BE2C (cell line): Measurements from ENCODE around the gene ARHGEF17.

Experiments
- DNase-seq: peaks from one replicate; pipeline ENCODE4 v3.0.0-alpha.2; 2020
- H3K27me3 ChIP-seq: fragments of 250-450 bp; sonication (Bioruptor Pico); 2 replicates; pipeline ENCODE4 v1.5.1; 2020; ENCODE audit warnings: mild to moderate bottlenecking
- H3K36me3 ChIP-seq: fragments of 250-450 bp; sonication (Bioruptor Pico); 2 replicates; pipeline ENCODE4 v1.5.1; 2020; ENCODE audit warnings: mild to moderate bottlenecking
- H3K4me1 ChIP-seq: fragments of 250-450 bp; sonication (Bioruptor Pico); 2 replicates; pipeline ENCODE4 v1.5.1; 2020
- H3K4me3 ChIP-seq: 2 replicates; pipeline ENCODE4 v1.5.1; 2011; ENCODE audit warnings: low read depth, low read length
- H3K9me3 ChIP-seq: fragments of 250-450 bp; sonication (Bioruptor Pico); 2 replicates; pipeline ENCODE4 v1.5.1; 2020
- TF ChIP-seq, protein P1 (sequence below): IDR thresholded peaks from 2 replicates; pipeline ENCODE4 v1.5.1; 2012; ENCODE audit warnings: mild to moderate bottlenecking, low read depth, low read length

Gene ARHGEF17

DNA sequence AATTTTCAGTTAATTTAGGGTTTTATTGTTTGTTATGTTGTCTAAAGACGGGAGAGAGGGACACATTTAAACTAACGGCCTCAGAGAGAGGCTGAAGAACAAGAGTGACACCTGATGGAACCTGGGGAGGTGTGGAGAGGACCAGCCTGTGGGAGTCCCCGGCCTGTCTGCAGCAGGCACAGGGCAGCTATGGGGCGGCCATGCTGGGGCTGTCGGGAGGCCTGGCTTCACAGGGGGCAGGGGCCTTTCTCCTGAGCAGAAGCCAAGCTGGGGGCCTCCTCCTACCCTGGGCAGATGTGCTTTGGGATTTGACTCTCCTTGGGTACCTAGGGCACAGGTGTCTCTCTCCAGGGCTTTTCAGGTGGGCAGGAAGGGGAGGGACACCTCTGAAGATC, 90.1 kb downstream of the ARHGEF17 start:
- no peaks in the 10 kb centered on the region for H3K36me3 ChIP-seq
- no peaks in the 10 kb centered on the region for H3K4me1 ChIP-seq
- no peaks in the 10 kb centered on the region for H3K27me3 ChIP-seq
- TF ChIP-seq, protein P1, sequence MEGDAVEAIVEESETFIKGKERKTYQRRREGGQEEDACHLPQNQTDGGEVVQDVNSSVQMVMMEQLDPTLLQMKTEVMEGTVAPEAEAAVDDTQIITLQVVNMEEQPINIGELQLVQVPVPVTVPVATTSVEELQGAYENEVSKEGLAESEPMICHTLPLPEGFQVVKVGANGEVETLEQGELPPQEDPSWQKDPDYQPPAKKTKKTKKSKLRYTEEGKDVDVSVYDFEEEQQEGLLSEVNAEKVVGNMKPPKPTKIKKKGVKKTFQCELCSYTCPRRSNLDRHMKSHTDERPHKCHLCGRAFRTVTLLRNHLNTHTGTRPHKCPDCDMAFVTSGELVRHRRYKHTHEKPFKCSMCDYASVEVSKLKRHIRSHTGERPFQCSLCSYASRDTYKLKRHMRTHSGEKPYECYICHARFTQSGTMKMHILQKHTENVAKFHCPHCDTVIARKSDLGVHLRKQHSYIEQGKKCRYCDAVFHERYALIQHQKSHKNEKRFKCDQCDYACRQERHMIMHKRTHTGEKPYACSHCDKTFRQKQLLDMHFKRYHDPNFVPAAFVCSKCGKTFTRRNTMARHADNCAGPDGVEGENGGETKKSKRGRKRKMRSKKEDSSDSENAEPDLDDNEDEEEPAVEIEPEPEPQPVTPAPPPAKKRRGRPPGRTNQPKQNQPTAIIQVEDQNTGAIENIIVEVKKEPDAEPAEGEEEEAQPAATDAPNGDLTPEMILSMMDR = no peak
- no peaks in the 10 kb centered on the region for H3K9me3 ChIP-seq
- H3K4me3 ChIP-seq = no peak overlapping the region
- no peak for DNase-seq

DNA sequence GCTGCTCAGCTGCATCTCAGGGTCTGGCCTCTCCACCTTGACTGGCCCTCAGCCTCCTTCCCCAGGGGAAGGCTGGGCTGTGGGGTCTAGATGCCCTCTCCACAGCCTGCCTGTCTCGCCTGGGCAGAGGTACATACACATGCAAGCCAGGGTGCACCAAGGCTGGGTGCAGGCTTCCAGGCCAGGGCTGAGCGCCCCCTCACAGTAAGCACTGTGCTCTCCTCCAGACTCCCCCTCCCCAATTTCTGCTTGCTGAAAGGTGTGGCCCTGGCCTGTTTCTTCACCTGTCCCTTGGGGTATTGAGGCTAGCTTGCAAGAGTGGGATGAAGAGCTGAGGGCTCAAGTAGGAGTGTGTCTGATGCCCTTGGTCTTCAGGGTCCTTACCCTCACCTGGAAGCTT, 90.6 kb downstream of the ARHGEF17 start:
- no peak for DNase-seq
- H3K9me3 ChIP-seq = no peaks in the 10 kb centered on the region
- no peaks in the 10 kb centered on the region for H3K4me1 ChIP-seq
- no peaks in the 10 kb centered on the region for H3K27me3 ChIP-seq
- TF ChIP-seq, protein P1 = no peak
- no peaks in the 10 kb centered on the region for H3K36me3 ChIP-seq
- H3K4me3 ChIP-seq = no peak overlapping the region

DNA sequence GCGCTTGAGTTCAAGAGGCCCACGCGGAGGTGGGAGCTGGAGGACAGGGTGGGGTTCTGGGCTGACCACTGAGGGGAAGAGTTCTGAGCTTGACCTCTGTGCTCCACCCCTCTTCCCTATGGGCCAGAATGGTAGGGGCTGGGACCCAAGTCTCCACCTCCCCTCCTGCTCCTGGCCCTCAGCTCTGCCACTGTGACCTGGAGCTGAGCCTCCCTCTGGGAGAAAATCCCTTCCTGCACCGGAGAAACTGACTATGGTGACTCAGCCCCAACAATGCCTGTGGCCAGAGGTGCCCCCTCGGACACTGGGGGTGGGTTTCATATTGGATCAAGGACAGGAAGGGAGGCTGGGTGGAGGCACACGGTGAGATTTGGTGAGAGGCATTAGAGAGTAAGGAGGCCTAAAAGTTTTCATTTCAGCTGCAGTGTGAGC, 91.1 kb downstream of the ARHGEF17 start:
- Histone ChIP-seq H3K9me3 (no peaks in the 10 kb centered on the region), H3K36me3 (no peaks in the 10 kb centered on the region), H3K27me3 (no peaks in the 10 kb centered on the region), H3K4me1 (no peaks in the 10 kb centered on the region), H3K4me3 (no peak overlapping the region)
- TF ChIP-seq, protein P1 = no peak
- DNase-seq = no peak

DNA sequence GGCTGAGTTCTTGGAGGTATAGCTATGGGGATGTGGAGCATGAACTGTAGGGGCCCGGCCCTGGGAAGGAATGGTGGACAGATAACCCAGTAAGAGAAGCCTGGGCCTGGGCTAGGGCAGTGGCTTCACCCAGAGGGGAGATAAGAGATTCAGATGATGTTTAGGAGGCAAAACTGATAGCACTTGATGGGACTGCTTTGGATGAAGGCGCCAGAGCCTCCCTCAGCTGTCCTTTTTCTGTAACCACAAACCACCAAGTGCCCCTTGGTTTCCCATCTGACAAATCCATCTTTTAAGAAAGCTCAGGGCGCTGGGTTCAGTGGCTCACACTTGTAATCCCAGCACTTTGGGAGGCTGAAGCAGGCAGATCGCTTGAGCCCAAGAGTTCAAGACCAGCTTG, 91.6 kb downstream of the ARHGEF17 start:
- H3K36me3 ChIP-seq = no peaks in the 10 kb centered on the region
- no peak for DNase-seq
- H3K4me1 ChIP-seq = no peaks in the 10 kb centered on the region
- no peaks in the 10 kb centered on the region for H3K27me3 ChIP-seq
- TF ChIP-seq, protein P1 = no peak
- no peaks in the 10 kb centered on the region for H3K9me3 ChIP-seq
- no peak overlapping the region for H3K4me3 ChIP-seq

DNA sequence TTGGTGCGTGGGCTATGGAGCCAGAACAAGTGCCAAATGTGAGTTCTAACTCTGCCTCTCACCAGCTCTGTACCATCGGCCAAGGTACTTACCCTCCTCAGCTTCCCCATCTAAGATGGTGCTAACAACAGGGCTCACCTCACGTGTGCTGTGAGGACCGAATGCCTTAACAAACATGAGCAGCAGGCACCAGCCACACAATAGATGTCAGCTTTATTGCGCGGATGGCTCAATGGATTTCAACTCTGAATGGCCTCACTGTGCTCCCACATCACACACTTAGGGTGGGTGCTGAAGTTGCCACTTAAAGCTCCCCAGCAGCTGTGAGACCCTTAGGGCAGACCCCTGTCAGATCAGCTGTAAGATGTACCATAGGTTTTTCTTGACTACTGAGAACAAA, 92.2 kb downstream of the ARHGEF17 start:
- Histone ChIP-seq H3K4me1 (no peaks in the 10 kb centered on the region), H3K27me3 (no peaks in the 10 kb centered on the region), H3K36me3 (no peaks in the 10 kb centered on the region), H3K9me3 (no peaks in the 10 kb centered on the region), H3K4me3 (no peak overlapping the region)
- TF ChIP-seq, protein P1 = no peak
- no peak for DNase-seq

DNA sequence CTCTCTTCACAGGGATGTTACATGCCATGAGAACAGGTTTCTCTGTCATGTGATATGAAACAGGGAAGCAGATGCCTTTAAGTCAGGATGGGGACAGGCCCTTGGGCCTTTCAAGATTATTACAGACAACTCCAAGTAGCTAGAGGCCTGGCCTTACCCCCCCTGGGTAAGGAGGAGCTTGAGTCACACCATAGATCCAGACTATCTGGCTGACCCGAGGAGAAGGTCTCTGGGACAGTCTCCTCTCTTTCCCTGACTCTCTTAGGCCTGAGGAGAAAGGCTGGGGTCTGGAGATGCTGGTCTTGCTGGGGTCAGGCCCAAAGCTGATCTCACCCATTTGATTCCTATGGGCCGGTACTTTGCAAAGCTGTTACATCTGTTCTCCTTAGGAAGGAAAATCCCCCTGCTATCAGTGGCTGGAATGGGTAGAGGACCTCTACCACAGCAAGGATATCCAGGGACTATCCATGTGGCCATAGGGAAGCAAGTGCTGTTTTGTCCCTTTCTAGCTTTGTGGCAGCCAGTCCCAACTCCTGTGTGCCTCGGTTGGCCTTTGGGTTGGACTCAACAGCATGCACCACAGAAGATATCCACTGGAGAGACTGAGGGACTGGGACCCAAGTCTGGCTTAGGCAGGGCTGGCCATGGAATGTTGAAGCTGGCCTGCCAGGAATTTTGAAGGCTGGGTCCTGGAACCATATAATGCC, 93.3 kb downstream of the ARHGEF17 start:
- no peaks in the 10 kb centered on the region for H3K27me3 ChIP-seq
- TF ChIP-seq, protein P1 = no peak
- H3K4me1 ChIP-seq = no peaks in the 10 kb centered on the region
- H3K9me3 ChIP-seq = no peaks in the 10 kb centered on the region
- H3K4me3 ChIP-seq = no peak overlapping the region
- no peak for DNase-seq
- no peaks in the 10 kb centered on the region for H3K36me3 ChIP-seq
